ENCODE results near the gene NDUFB4. TPM values are rescaled to one million over a fixed set of nuclear protein-coding genes. Genes with fewer than 3 reads are reported as not detected.
"Not testable (repeated sequence)": the region's sequence is repeated elsewhere in the genome, so short reads cannot be mapped to it uniquely, and the experiment has no call there.

The NDUFB4 gene
- total and polyA plus RNA-seq, 7 donors: 297 to 542 (median 323) TPM

GRCh38 chr3:120604784-120605183 is 8.6 kb downstream of the NDUFB4 start:
- Histone ChIP-seq H3K27ac (no peak overlapping the region), H3K4me1 (no peaks in the 10 kb centered on the region), H3K27me3 (ENCODE audit: insufficient read depth in 3 of 3, low read length in 2 of 3) (no peaks in the 10 kb centered on the region), H3K4me3 (no peak overlapping the region), H3K9me3 (no peaks in the 10 kb centered on the region), H3K36me3 (ENCODE audit: insufficient read depth in 1 of 2, low read depth in 1 of 2) (peaks cover 0 to 35% of the 10 kb centered on the region in 2 donors)
- DNase-seq (no peak), ATAC-seq (peak in 1 of 4 donors; percentile 21)
- intact Hi-C loops (cut with DNase I): no loop called here
- TF ChIP-seq CTCF (IDR thresholded peaks at IDR 0.05): no peak

GRCh38 chr3:120608506-120608905 is 12.4 kb downstream of the NDUFB4 start:
- DNase-seq: no peak
- H3K9me3 ChIP-seq: no peaks in the 10 kb centered on the region
- no peak for TF ChIP-seq CTCF (IDR thresholded peaks at IDR 0.05)
- H3K36me3 ChIP-seq (ENCODE audit: insufficient read depth in 1 of 2, low read depth in 1 of 2): no peaks in the 10 kb centered on the region
- WGBS, 3 donors: 82 to 86% (median 83%) methylated on average over 4 of the region's 4 CpGs
- no peak overlapping the region for H3K4me3 ChIP-seq
- ATAC-seq: no peak
- no peaks in the 10 kb centered on the region for H3K4me1 ChIP-seq
- H3K27ac ChIP-seq: no peak overlapping the region
- intact Hi-C loops (cut with DNase I): no loop called here
- H3K27me3 ChIP-seq (ENCODE audit: insufficient read depth in 3 of 3, low read length in 2 of 3): no peaks in the 10 kb centered on the region

DNA sequence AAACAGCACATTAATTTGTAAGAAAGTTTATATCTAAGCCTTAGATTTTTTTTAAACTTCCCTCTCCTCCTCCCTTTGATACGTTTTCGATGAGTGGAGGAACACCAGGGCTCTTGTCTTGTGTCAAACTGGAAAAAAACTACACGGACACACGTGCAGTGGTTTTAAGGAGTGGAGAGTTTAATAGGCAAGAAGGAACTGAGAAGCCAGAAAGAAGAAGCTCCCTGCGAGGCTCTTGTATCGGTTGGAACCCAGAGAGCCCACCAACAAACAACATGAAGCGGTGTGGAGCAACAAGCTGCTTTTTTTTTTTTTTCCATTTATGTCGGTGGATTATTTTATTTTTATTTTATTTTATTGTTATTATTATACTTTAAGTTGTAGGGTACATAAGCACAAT is 18.6 kb downstream of the NDUFB4 start:
- DNase-seq (no peak), ATAC-seq (no peak)
- 74 to 83% (median 75%) methylated on average over 8 of the region's 8 CpGs for WGBS, 3 donors
- intact Hi-C loops (cut with DNase I): no loop called here
- no peaks in the 10 kb centered on the region for H3K36me3 ChIP-seq (ENCODE audit: insufficient read depth in 1 of 2, low read depth in 1 of 2)
- no peak for TF ChIP-seq CTCF (IDR thresholded peaks at IDR 0.05)
- H3K27me3 ChIP-seq (ENCODE audit: insufficient read depth in 3 of 3, low read length in 2 of 3): no peaks in the 10 kb centered on the region
- no peaks in the 10 kb centered on the region for H3K9me3 ChIP-seq
- H3K4me3 ChIP-seq: no peak overlapping the region
- no peak overlapping the region for H3K27ac ChIP-seq
- no peaks in the 10 kb centered on the region for H3K4me1 ChIP-seq

DNA sequence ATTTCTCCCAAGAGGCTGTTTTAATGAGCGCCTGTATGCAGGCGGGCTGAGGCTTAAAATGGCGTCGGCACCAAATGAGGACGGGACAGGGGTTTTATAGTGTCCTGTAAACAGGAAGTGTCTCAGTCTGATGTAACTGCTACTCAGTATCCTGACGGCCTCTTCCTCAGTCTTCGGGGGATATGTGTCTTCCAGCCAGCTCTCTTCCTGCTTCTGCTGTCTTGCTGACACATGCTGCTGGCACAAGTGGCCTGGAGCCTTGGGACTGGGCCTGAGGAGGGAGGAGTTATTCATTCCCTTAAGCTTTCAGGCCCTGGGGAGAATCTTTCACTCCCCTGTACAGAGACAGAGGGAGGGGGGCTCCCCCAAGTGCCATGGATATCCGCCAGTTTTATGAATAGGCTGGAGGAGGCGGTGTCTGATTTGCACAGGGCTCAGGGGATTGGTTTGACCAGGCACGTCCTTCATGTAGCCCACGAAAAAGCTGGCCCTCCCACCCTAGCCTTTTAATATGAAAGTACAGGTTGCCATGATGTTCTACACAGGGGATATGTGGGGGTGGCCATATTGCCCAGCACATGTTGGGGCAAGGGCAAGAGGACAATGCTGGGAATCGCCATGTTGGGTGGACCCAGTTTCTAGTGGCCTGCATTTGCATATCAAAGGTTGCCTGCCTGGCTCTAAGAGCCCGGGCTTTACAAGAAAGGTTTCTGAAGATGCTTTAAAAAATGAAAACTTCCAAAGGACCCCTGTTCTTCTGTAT is 19.9 kb downstream of the NDUFB4 start:
- TF ChIP-seq CTCF (IDR thresholded peaks at IDR 0.05): no peak
- Histone ChIP-seq H3K4me3 (no peak overlapping the region), H3K4me1 (no peaks in the 10 kb centered on the region), H3K9me3 (no peaks in the 10 kb centered on the region), H3K27me3 (ENCODE audit: insufficient read depth in 3 of 3, low read length in 2 of 3) (no peaks in the 10 kb centered on the region), H3K27ac (no peak overlapping the region), H3K36me3 (ENCODE audit: insufficient read depth in 1 of 2, low read depth in 1 of 2) (no peaks in the 10 kb centered on the region)
- ATAC-seq (peak in 3 of 4 donors; percentile 49 to 66 (median 50)), DNase-seq (peak; percentile 56 to 63)
- intact Hi-C loops (cut with DNase I): no loop called here
- 51 to 63% (median 57%) methylated on average over 13 of the region's 13 CpGs for WGBS, 3 donors

DNA sequence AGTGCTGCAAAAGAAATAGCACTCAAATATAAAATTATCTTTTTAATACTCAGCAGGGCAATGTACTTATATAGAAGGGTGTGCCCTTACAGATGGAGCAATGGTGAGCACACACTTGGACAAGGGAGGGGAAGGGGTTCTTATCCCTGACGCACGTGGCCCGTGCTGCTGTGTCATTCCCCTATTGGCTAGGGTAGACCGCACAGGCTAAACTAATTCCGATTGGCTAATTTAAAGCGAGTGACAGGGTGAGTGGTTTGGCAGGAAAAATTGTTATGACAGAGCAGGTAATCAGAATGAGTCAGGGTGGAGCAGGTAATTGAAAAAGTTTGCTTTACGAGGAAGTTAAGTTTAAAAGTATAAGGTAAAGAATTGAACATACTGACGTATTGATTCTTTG is 20.6 kb downstream of the NDUFB4 start:
- 81 to 89% (median 87%) methylated on average over 8 of the region's 8 CpGs for WGBS, 3 donors
- H3K4me3 ChIP-seq; intact Hi-C loops (cut with DNase I); ATAC-seq; DNase-seq; H3K4me1 ChIP-seq; H3K27me3 ChIP-seq (ENCODE audit: insufficient read depth in 3 of 3, low read length in 2 of 3); H3K9me3 ChIP-seq; H3K36me3 ChIP-seq (ENCODE audit: insufficient read depth in 1 of 2, low read depth in 1 of 2); H3K27ac ChIP-seq: not testable (repeated sequence)

Data from psoas muscle (tissue), 8 donors.